Nephron (organoid): Measurements from ENCODE around the gene STPG1.

Experiments used
- H3K27ac Mint-ChIP-seq, 3 experiments: 2 replicates each; pipeline ENCODE4 v1.8.0; 2020; ENCODE audit warnings: mixed read lengths in 3 of 3, mild to moderate bottlenecking in 2 of 3, moderate library complexity in 1 of 3
- H3K27me3 Mint-ChIP-seq: 2 replicates; pipeline ENCODE4 v1.8.0; 2021; ENCODE audit warnings: low read depth, mild to moderate bottlenecking, moderate library complexity, mixed read lengths
- H3K36me3 Mint-ChIP-seq: 2 replicates; pipeline ENCODE4 v1.8.0; 2020; ENCODE audit warnings: low read depth, mixed read lengths
- H3K4me1 Mint-ChIP-seq: 2 replicates; pipeline ENCODE4 v1.8.0; 2020; ENCODE audit warnings: mixed read lengths
- H3K4me3 Mint-ChIP-seq, 3 experiments: 2 replicates each; pipeline ENCODE4 v1.8.0; 2020; ENCODE audit warnings: mild to moderate bottlenecking in 3 of 3, mixed read lengths in 3 of 3, moderate library complexity in 2 of 3
- H3K9me3 Mint-ChIP-seq: 2 replicates; pipeline ENCODE4 v1.8.0; 2020; ENCODE audit warnings: mixed read lengths
- TF ChIP-seq, protein P1 (sequence below), 3 experiments: fragments of 200-600 bp; sonication (generic); IDR thresholded peaks; one replicate each; pipeline ENCODE4 v1.5.0; 2021; ENCODE audit warnings: antibody characterized with exemption in 3 of 3; ENCODE audit not compliant: unreplicated experiment in 3 of 3

Gene STPG1

DNA sequence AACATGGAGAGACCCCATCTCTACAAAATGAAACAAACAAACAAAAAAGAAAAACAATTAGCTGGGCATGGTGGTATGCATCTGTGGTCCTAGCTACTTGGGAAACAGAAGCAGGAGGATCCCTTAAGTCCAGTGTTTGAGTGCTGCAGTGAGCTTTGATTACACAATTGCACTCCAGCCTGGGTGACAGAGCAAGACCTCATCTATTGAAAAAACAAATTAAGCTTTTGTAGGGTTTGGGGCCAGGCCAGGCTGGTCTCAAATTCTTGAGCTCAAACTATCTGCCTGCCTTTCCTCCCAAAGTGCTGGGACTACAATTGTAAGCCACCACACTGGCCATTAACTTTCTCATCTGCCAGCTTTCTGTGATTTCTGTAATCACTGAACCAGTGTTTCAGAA lies 29.2 kb upstream of the STPG1 start:
- TF ChIP-seq, protein P1, sequence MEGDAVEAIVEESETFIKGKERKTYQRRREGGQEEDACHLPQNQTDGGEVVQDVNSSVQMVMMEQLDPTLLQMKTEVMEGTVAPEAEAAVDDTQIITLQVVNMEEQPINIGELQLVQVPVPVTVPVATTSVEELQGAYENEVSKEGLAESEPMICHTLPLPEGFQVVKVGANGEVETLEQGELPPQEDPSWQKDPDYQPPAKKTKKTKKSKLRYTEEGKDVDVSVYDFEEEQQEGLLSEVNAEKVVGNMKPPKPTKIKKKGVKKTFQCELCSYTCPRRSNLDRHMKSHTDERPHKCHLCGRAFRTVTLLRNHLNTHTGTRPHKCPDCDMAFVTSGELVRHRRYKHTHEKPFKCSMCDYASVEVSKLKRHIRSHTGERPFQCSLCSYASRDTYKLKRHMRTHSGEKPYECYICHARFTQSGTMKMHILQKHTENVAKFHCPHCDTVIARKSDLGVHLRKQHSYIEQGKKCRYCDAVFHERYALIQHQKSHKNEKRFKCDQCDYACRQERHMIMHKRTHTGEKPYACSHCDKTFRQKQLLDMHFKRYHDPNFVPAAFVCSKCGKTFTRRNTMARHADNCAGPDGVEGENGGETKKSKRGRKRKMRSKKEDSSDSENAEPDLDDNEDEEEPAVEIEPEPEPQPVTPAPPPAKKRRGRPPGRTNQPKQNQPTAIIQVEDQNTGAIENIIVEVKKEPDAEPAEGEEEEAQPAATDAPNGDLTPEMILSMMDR (IDR thresholded peaks at IDR 0.05; ENCODE audit: unreplicated experiment in 3 of 3) = no peak
- Mint-ChIP-seq H3K27me3 (no peaks in the 10 kb centered on the region), H3K36me3 (peaks cover 25% of the 10 kb centered on the region), H3K9me3 (no peaks in the 10 kb centered on the region), H3K4me1 (peaks cover 43% of the 10 kb centered on the region), H3K4me3 (no peak overlapping the region), H3K27ac (peak overlapping the region in 2 of 3 experiments; percentile 46 to 74)

DNA sequence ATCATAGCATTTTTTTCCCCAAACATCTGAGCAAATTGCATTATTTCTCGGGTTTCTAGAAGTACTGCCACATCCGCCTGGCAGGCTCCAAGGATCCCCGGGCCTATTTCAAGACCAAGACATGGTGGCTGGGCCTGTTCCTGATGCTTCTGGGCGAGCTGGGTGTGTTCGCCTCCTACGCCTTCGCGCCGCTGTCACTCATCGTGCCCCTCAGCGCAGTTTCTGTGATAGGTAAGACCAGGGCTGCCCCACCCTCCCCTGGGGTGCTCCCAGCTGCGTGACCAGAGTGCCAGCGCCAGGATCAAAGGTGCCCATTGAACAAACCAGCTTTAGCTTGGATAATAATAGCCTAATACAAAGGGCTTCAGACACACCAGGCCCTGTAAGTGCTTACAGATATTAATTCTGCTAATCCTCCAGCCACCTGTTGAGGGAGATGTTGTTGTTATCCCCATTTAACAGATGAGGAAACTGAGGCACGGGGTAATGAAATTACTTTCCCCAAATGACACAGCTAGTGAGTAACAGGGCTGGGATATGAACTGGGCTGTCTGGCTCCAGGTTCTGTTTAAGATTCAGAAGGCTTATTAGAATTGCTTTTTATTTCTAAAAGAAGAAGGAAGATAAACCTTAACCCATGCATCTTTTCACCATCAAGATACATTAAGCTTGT lies 28.6 kb upstream of the STPG1 start:
- Mint-ChIP-seq H3K27ac (no peak overlapping the region), H3K36me3 (peaks cover 22% of the 10 kb centered on the region), H3K4me1 (peaks cover 47% of the 10 kb centered on the region), H3K4me3 (no peak overlapping the region), H3K9me3 (no peaks in the 10 kb centered on the region), H3K27me3 (no peaks in the 10 kb centered on the region)
- TF ChIP-seq, protein P1 (IDR thresholded peaks at IDR 0.05; ENCODE audit: unreplicated experiment in 3 of 3) = no peak

GRCh38 chr1:24441480-24441879 lies 27.9 kb upstream of the STPG1 start:
- no peaks in the 10 kb centered on the region for H3K27me3 Mint-ChIP-seq
- H3K36me3 Mint-ChIP-seq = peaks cover 16% of the 10 kb centered on the region
- H3K27ac Mint-ChIP-seq = no peak overlapping the region
- H3K9me3 Mint-ChIP-seq = no peaks in the 10 kb centered on the region
- H3K4me3 Mint-ChIP-seq = no peak overlapping the region
- H3K4me1 Mint-ChIP-seq = peaks cover 47% of the 10 kb centered on the region
- TF ChIP-seq, protein P1 (IDR thresholded peaks at IDR 0.05; ENCODE audit: unreplicated experiment in 3 of 3) = no peak

- H3K9me3 Mint-ChIP-seq = no peaks in the 10 kb centered on the region
- H3K4me1 Mint-ChIP-seq = peaks cover 47% of the 10 kb centered on the region
- H3K27ac Mint-ChIP-seq = peak overlapping the region in 1 of 3 experiments; percentile 40
- H3K27me3 Mint-ChIP-seq = no peaks in the 10 kb centered on the region
- no peak overlapping the region for H3K4me3 Mint-ChIP-seq
- peaks cover 7% of the 10 kb centered on the region for H3K36me3 Mint-ChIP-seq
- TF ChIP-seq, protein P1 (IDR thresholded peaks at IDR 0.05; ENCODE audit: unreplicated experiment in 3 of 3) = no peak
Measured at GRCh38 chr1:24440436-24440835, 26.9 kb upstream of the STPG1 start.

GRCh38 chr1:24438423-24438901 lies 24.9 kb upstream of the STPG1 start:
- Mint-ChIP-seq H3K4me3 (peak overlapping the region in 2 of 3 experiments; percentile 2 to 27), H3K36me3 (peaks cover 4% of the 10 kb centered on the region), H3K9me3 (no peaks in the 10 kb centered on the region), H3K27me3 (no peaks in the 10 kb centered on the region), H3K27ac (peak overlapping the region in 1 of 3 experiments; percentile 70), H3K4me1 (peaks cover 39% of the 10 kb centered on the region)
- TF ChIP-seq, protein P1 (IDR thresholded peaks at IDR 0.05; ENCODE audit: unreplicated experiment in 3 of 3) = no peak
